ENCODE results near the gene DIS3L2. TPM values are rescaled to one million over a fixed set of nuclear protein-coding genes. Genes with fewer than 3 reads are reported as not detected.

Gene DIS3L2
- total RNA-seq, 1 experiment from 2014 or later, result 39.1 TPM

GRCh38 chr2:232264081-232264480 is 302.6 kb downstream of the DIS3L2 start:
- H3K27me3 ChIP-seq (ENCODE audit: insufficient read depth, low read depth), result no peaks in the 10 kb centered on the region
- no peak for TF ChIP-seq EZH2 (IDR thresholded peaks at IDR 0.05; ENCODE audit: low read depth)
- TF ChIP-seq CTCF (conservative IDR thresholded peaks at IDR 0.05), result no peak
- no peaks in the 10 kb centered on the region for H3K9me3 ChIP-seq (ENCODE audit: insufficient read depth, low read depth)
- no peak for DNase-seq
- H2AFZ ChIP-seq, result no peak overlapping the region
- no TSS peak for BruUV-seq (replicated peaks)
- H3K4me3 ChIP-seq, result no peak overlapping the region
- H3K4me2 ChIP-seq, result no peak overlapping the region
- intact Hi-C loops (cut with micrococcal nuclease; ENCODE audit: unreplicated experiment), result no loop called here
- H3K4me1 ChIP-seq (replicated peaks; ENCODE audit: insufficient read depth), result peaks cover 8% of the 10 kb centered on the region; the same call in 1 of the 2 replicates
- 0 out of 2 replicates have a peak, but pooled peaks cover 3% of the 10 kb centered on the region for H3K36me3 ChIP-seq (ENCODE audit: low read depth)
- POLR2A ChIA-PET (ENCODE audit: unreplicated experiment), result no interaction called here
- CTCF ChIA-PET, result no interaction called here
- no peaks in the 10 kb centered on the region for H3K9me2 ChIP-seq (ENCODE audit: insufficient read depth)
- no peaks in the 10 kb centered on the region for H3K79me2 ChIP-seq (ENCODE audit: low read depth)
- no peaks in the 10 kb centered on the region for H3F3A ChIP-seq (ENCODE audit: insufficient read depth, low read depth)
- no peak overlapping the region for H3K27ac ChIP-seq
- H4K20me1 ChIP-seq (ENCODE audit: insufficient read depth), result peaks cover 12% of the 10 kb centered on the region; the same call in 1 of the 2 replicates

- Histone ChIP-seq H2AFZ (no peak overlapping the region), H4K20me1 (ENCODE audit: insufficient read depth) (peaks cover 4% of the 10 kb centered on the region; the same call in 1 of the 2 replicates), H3F3A (ENCODE audit: insufficient read depth, low read depth) (no peaks in the 10 kb centered on the region), H3K4me2 (no peak overlapping the region), H3K27ac (no peak overlapping the region), H3K9me3 (ENCODE audit: insufficient read depth, low read depth) (no peaks in the 10 kb centered on the region), H3K27me3 (ENCODE audit: insufficient read depth, low read depth) (no peaks in the 10 kb centered on the region), H3K9me2 (ENCODE audit: insufficient read depth) (no peaks in the 10 kb centered on the region), H3K4me3 (no peak overlapping the region), H3K36me3 (ENCODE audit: low read depth) (0 out of 2 replicates have a peak, but pooled peaks cover 3% of the 10 kb centered on the region), H3K79me2 (ENCODE audit: low read depth) (no peaks in the 10 kb centered on the region), H3K4me1 (replicated peaks; ENCODE audit: insufficient read depth) (0 out of 2 replicates have a peak, but pooled peaks cover under 1% of the 10 kb centered on the region)
- TF ChIP-seq CTCF (conservative IDR thresholded peaks at IDR 0.05), result no peak
- TF ChIP-seq EZH2 (IDR thresholded peaks at IDR 0.05; ENCODE audit: low read depth), result no peak
- intact Hi-C loops (cut with micrococcal nuclease; ENCODE audit: unreplicated experiment), result no loop called here
- ChIA-PET CTCF (no interaction called here), POLR2A (ENCODE audit: unreplicated experiment) (no interaction called here)
- BruUV-seq (replicated peaks), result no TSS peak
- no peak for DNase-seq
Measured at GRCh38 chr2:232265329-232265728, 303.8 kb downstream of the DIS3L2 start.

- TF ChIP-seq EZH2 (IDR thresholded peaks at IDR 0.05; ENCODE audit: low read depth), result no peak
- no peak for TF ChIP-seq CTCF (conservative IDR thresholded peaks at IDR 0.05)
- H3F3A ChIP-seq (ENCODE audit: insufficient read depth, low read depth), result no peaks in the 10 kb centered on the region
Measured at GRCh38 chr2:232268636-232269165, 307.2 kb downstream of the DIS3L2 start.

More at GRCh38 chr2:232268636-232269165, 307.2 kb downstream of the DIS3L2 start:
- Histone ChIP-seq H3K4me2 (no peak overlapping the region), H4K20me1 (ENCODE audit: insufficient read depth) (no peaks in the 10 kb centered on the region), H3K27me3 (ENCODE audit: insufficient read depth, low read depth) (no peaks in the 10 kb centered on the region), H3K4me3 (no peak overlapping the region), H3K9me3 (ENCODE audit: insufficient read depth, low read depth) (no peaks in the 10 kb centered on the region), H3K79me2 (ENCODE audit: low read depth) (no peaks in the 10 kb centered on the region), H2AFZ (no peak overlapping the region), H3K9me2 (ENCODE audit: insufficient read depth) (no peaks in the 10 kb centered on the region), H3K4me1 (replicated peaks; ENCODE audit: insufficient read depth) (no peaks in the 10 kb centered on the region), H3K27ac (no peak overlapping the region), H3K36me3 (ENCODE audit: low read depth) (0 out of 2 replicates have a peak, but pooled peaks cover under 1% of the 10 kb centered on the region)
- no TSS peak for BruUV-seq (replicated peaks)
- intact Hi-C loops (cut with micrococcal nuclease; ENCODE audit: unreplicated experiment), result no loop called here
- DNase-seq, result no peak
- CTCF ChIA-PET, result no interaction called here
- POLR2A ChIA-PET (ENCODE audit: unreplicated experiment), result interaction anchor here (0.6 kb wide), 2 partner anchors 371 to 1422 kb away, joined by 4 to 6 read pairs; no protein-coding TSS in a partner anchor
